Stimulated activated naive CD8-positive, alpha-beta T cell treated with anti-CD3 and anti-CD28 coated beads, Interleukin-15, Interleukin-2, amounts not matched to agents 100 ng/mL and 50 ng/mL, for 24 hours (primary cell): ENCODE measurements around the gene UBAP1.
A peak's percentile ranks its signal among the peaks of the same experiment; 100 is the strongest.
"Not testable (repeated sequence)": the region's sequence is repeated elsewhere in the genome, so short reads cannot be mapped to it uniquely, and the experiment has no call there.

Experiments used
- H3K27ac Mint-ChIP-seq: one replicate; pipeline ENCODE4 v1.8.0; 2021; ENCODE audit warnings: mild to moderate bottlenecking, mixed read lengths
- H3K27me3 Mint-ChIP-seq: one replicate; pipeline ENCODE4 v1.8.0; 2021; ENCODE audit warnings: mixed read lengths
- H3K36me3 Mint-ChIP-seq: one replicate; pipeline ENCODE4 v1.8.0; 2021; ENCODE audit warnings: low read depth, mixed read lengths
- H3K4me1 Mint-ChIP-seq: one replicate; pipeline ENCODE4 v1.8.0; 2021; ENCODE audit warnings: low read depth, mixed read lengths
- H3K4me3 Mint-ChIP-seq: one replicate; pipeline ENCODE4 v1.8.0; 2021; ENCODE audit warnings: mild to moderate bottlenecking, mixed read lengths
- H3K9me3 Mint-ChIP-seq: one replicate; pipeline ENCODE4 v1.8.0; 2021; ENCODE audit warnings: mixed read lengths

Gene UBAP1

GRCh38 chr9:34169125-34169524 lies 9.7 kb upstream of the UBAP1 start:
- H3K27ac Mint-ChIP-seq, result no peak overlapping the region
- peaks cover 11% of the 10 kb centered on the region for H3K4me1 Mint-ChIP-seq
- H3K9me3 Mint-ChIP-seq, result no peaks in the 10 kb centered on the region
- H3K4me3 Mint-ChIP-seq, result no peak overlapping the region
- H3K27me3 Mint-ChIP-seq, result no peaks in the 10 kb centered on the region
- H3K36me3 Mint-ChIP-seq, result no peaks in the 10 kb centered on the region

GRCh38 chr9:34170237-34170991 lies 8.4 kb upstream of the UBAP1 start:
- Mint-ChIP-seq H3K27ac (no peak overlapping the region), H3K4me1 (peaks cover 11% of the 10 kb centered on the region), H3K36me3 (no peaks in the 10 kb centered on the region), H3K4me3 (no peak overlapping the region), H3K27me3 (no peaks in the 10 kb centered on the region), H3K9me3 (no peaks in the 10 kb centered on the region)

GRCh38 chr9:34171753-34172535 lies 6.9 kb upstream of the UBAP1 start:
- H3K27ac Mint-ChIP-seq, result peak overlapping the region; percentile 51
- H3K4me3 Mint-ChIP-seq, result peak overlapping the region; percentile 35

GRCh38 chr9:34176089-34176488 lies 2.8 kb upstream of the UBAP1 start:
- peaks cover 41% of the 10 kb centered on the region for H3K4me1 Mint-ChIP-seq
- H3K4me3 Mint-ChIP-seq, result no peak overlapping the region
- no peaks in the 10 kb centered on the region for H3K27me3 Mint-ChIP-seq
- H3K27ac Mint-ChIP-seq, result no peak overlapping the region
- H3K36me3 Mint-ChIP-seq, result no peaks in the 10 kb centered on the region
- no peaks in the 10 kb centered on the region for H3K9me3 Mint-ChIP-seq

More at GRCh38 chr9:34171753-34172535, 6.9 kb upstream of the UBAP1 start:
- Mint-ChIP-seq H3K36me3 (no peaks in the 10 kb centered on the region), H3K9me3 (no peaks in the 10 kb centered on the region), H3K4me1 (peaks cover 15% of the 10 kb centered on the region), H3K27me3 (no peaks in the 10 kb centered on the region)

GRCh38 chr9:34177593-34178435 lies 1.0 kb upstream of the UBAP1 start:
- no peaks in the 10 kb centered on the region for H3K27me3 Mint-ChIP-seq
- H3K4me3 Mint-ChIP-seq, result peak overlapping the region; percentile 89
- H3K4me1 Mint-ChIP-seq, result peaks cover 33% of the 10 kb centered on the region
- H3K27ac Mint-ChIP-seq, result peak overlapping the region; percentile 94
- no peaks in the 10 kb centered on the region for H3K36me3 Mint-ChIP-seq
- no peaks in the 10 kb centered on the region for H3K9me3 Mint-ChIP-seq

- H3K36me3 Mint-ChIP-seq, result peaks cover 4% of the 10 kb centered on the region
- no peaks in the 10 kb centered on the region for H3K9me3 Mint-ChIP-seq
- H3K4me1 Mint-ChIP-seq, result peaks cover 36% of the 10 kb centered on the region
- peak overlapping the region; percentile 89 for H3K4me3 Mint-ChIP-seq
- peak overlapping the region; percentile 94 for H3K27ac Mint-ChIP-seq
- no peaks in the 10 kb centered on the region for H3K27me3 Mint-ChIP-seq
Measured at GRCh38 chr9:34179213-34180136, 632 bp downstream of the UBAP1 start.

- Mint-ChIP-seq H3K27ac (peak overlapping the region; percentile 63), H3K27me3 (no peaks in the 10 kb centered on the region), H3K4me1 (peaks cover 49% of the 10 kb centered on the region), H3K36me3 (peaks cover 17% of the 10 kb centered on the region), H3K9me3 (no peaks in the 10 kb centered on the region), H3K4me3 (no peak overlapping the region)
Measured at GRCh38 chr9:34185778-34186551, 7.1 kb downstream of the UBAP1 start.

GRCh38 chr9:34187891-34188240 lies 9.0 kb downstream of the UBAP1 start:
- no peaks in the 10 kb centered on the region for H3K27me3 Mint-ChIP-seq
- H3K4me3 Mint-ChIP-seq, result no peak overlapping the region
- peaks cover 59% of the 10 kb centered on the region for H3K4me1 Mint-ChIP-seq
- no peaks in the 10 kb centered on the region for H3K9me3 Mint-ChIP-seq
- no peak overlapping the region for H3K27ac Mint-ChIP-seq
- H3K36me3 Mint-ChIP-seq, result peaks cover 17% of the 10 kb centered on the region

GRCh38 chr9:34190996-34191892 lies 12.4 kb downstream of the UBAP1 start:
- H3K9me3 Mint-ChIP-seq, result no peaks in the 10 kb centered on the region
- no peak overlapping the region for H3K27ac Mint-ChIP-seq
- H3K4me1 Mint-ChIP-seq, result peaks cover 64% of the 10 kb centered on the region
- peaks cover 18% of the 10 kb centered on the region for H3K36me3 Mint-ChIP-seq
- H3K27me3 Mint-ChIP-seq, result no peaks in the 10 kb centered on the region
- no peak overlapping the region for H3K4me3 Mint-ChIP-seq

GRCh38 chr9:34195143-34195542 lies 16.3 kb downstream of the UBAP1 start:
- H3K27me3 Mint-ChIP-seq, result no peaks in the 10 kb centered on the region
- peaks cover 11% of the 10 kb centered on the region for H3K36me3 Mint-ChIP-seq
- no peak overlapping the region for H3K4me3 Mint-ChIP-seq
- no peaks in the 10 kb centered on the region for H3K9me3 Mint-ChIP-seq
- H3K4me1 Mint-ChIP-seq, result peaks cover 55% of the 10 kb centered on the region
- H3K27ac Mint-ChIP-seq, result no peak overlapping the region

- H3K4me1 Mint-ChIP-seq, result peaks cover 47% of the 10 kb centered on the region
- peak overlapping the region; percentile 26 for H3K27ac Mint-ChIP-seq
Measured at GRCh38 chr9:34197286-34197685, 18.4 kb downstream of the UBAP1 start.

GRCh38 chr9:34197756-34198711 lies 19.2 kb downstream of the UBAP1 start:
- H3K4me3 Mint-ChIP-seq, result no peak overlapping the region
- H3K27me3 Mint-ChIP-seq, result no peaks in the 10 kb centered on the region
- no peaks in the 10 kb centered on the region for H3K9me3 Mint-ChIP-seq
- H3K36me3 Mint-ChIP-seq, result peaks cover 11% of the 10 kb centered on the region
- peaks cover 41% of the 10 kb centered on the region for H3K4me1 Mint-ChIP-seq
- H3K27ac Mint-ChIP-seq, result peak overlapping the region; percentile 26

More at GRCh38 chr9:34197286-34197685, 18.4 kb downstream of the UBAP1 start:
- not testable (repeated sequence) for H3K9me3 Mint-ChIP-seq, H3K4me3 Mint-ChIP-seq, H3K27me3 Mint-ChIP-seq
- H3K36me3 Mint-ChIP-seq, result peaks cover 11% of the 10 kb centered on the region
